SK-N-SH (cell line): ENCODE data around the gene MRTFB. TPM values are rescaled to one million over a fixed set of nuclear protein-coding genes. Genes with fewer than 3 reads are reported as not detected.

Experiments used
- CTCF ChIA-PET: fragments of 300-600, 350-600 bp; formaldehyde crosslinking; extraction: SDS; loops from one replicate; lab custom pipeline; 2021; lab: Yijun Ruan, JAX
- POLR2A ChIA-PET: fragments of 350-600 bp; sonication (Branson Sonifier 250); formaldehyde crosslinking; extraction: SDS; loops from one replicate; lab custom pipeline; 2020; ENCODE audit warnings: antibody characterized with exemption, inconsistent platforms; lab: Yijun Ruan, JAX
- DNase-seq: peaks from one replicate; pipeline ENCODE4 v3.0.0; 2012
- H2AFZ ChIP-seq: fragments of 200-600 bp; sonication (generic); 2 replicates; pipeline ENCODE4 v1.8.1; 2016; ENCODE audit warnings: antibody characterized with exemption, mild to moderate bottlenecking, low read depth
- H3F3A ChIP-seq: fragments of 200-600 bp; sonication (generic); replicated peaks from 2 replicates; pipeline ENCODE3; 2016; ENCODE audit warnings: antibody characterized with exemption, mild to moderate bottlenecking; ENCODE audit not compliant: insufficient read depth
- H3K27ac ChIP-seq, 2 experiments: fragments of 200-500 bp in 1 of 2; fragments of 200-600 bp in 1 of 2; sonication (Bioruptor generic) in 1 of 2; sonication (generic), shearing (Covaris generic) in 1 of 2; 2 replicates each; pipeline versions ENCODE4 v1.5.1 to v1.6.1; 2014 to 2016; ENCODE audit warnings: low read depth in 2 of 2, inconsistent platforms in 1 of 2, low read length in 1 of 2, mild to moderate bottlenecking in 1 of 2, mixed read lengths in 1 of 2
- H3K27me3 ChIP-seq: fragments of 200-600 bp; sonication (generic), shearing (Covaris generic); 2 replicates; pipeline ENCODE4 v1.6.1; 2016; ENCODE audit warnings: mixed run types; ENCODE audit not compliant: insufficient read depth
- H3K36me3 ChIP-seq, 2 experiments: fragments of 200-500 bp in 1 of 2; fragments of 200-600 bp in 1 of 2; sonication (Bioruptor generic) in 1 of 2; sonication (generic) in 1 of 2; replicated peaks in 1 of 2; 2 replicates each; pipeline versions ENCODE3 to v1.5.1; 2014 to 2016; ENCODE audit warnings: low read length in 1 of 2, mild to moderate bottlenecking in 1 of 2; ENCODE audit not compliant: insufficient read depth in 2 of 2, control insufficient read depth in 1 of 2
- H3K4me1 ChIP-seq, 2 experiments: fragments of 200-500 bp in 1 of 2; fragments of 200-600 bp in 1 of 2; sonication (Bioruptor generic) in 1 of 2; sonication (generic), shearing (Covaris generic) in 1 of 2; 2 replicates each; pipeline versions ENCODE4 v1.5.1 to v1.6.1; 2014 to 2016; ENCODE audit warnings: low read depth in 1 of 2, low read length in 1 of 2, mixed run types in 1 of 2; ENCODE audit not compliant: insufficient read depth in 2 of 2, control insufficient read depth in 1 of 2
- H3K4me2 ChIP-seq: fragments of 200-600 bp; sonication (generic), shearing (Covaris generic); 2 replicates; pipeline ENCODE4 v1.6.1; 2017; ENCODE audit warnings: mixed run types
- H3K4me3 ChIP-seq, 2 experiments: fragments of 200-500 bp in 1 of 2; fragments of 200-600 bp in 1 of 2; sonication (Bioruptor generic) in 1 of 2; sonication (generic), shearing (Covaris generic) in 1 of 2; 2 replicates each; pipeline versions ENCODE4 v1.5.1 to v1.8.1; 2014 to 2016; ENCODE audit warnings: low read depth in 2 of 2, inconsistent platforms in 1 of 2, low read length in 1 of 2, mild to moderate bottlenecking in 1 of 2, mixed read lengths in 1 of 2, moderate library complexity in 1 of 2
- H3K79me2 ChIP-seq: fragments of 200-600 bp; sonication (generic); 2 replicates; pipeline ENCODE4 v1.8.1; 2017; ENCODE audit warnings: mild to moderate bottlenecking; ENCODE audit not compliant: insufficient read depth
- H3K9ac ChIP-seq: fragments of 200-600 bp; sonication (generic); 2 replicates; pipeline ENCODE4 v1.6.1; 2017; ENCODE audit warnings: mixed run types
- H3K9me2 ChIP-seq: fragments of 200-600 bp; sonication (generic); 2 replicates; pipeline ENCODE4 v1.6.1; 2017; ENCODE audit warnings: mixed run types
- H3K9me3 ChIP-seq: fragments of 200-600 bp; sonication (generic); 2 replicates; pipeline ENCODE4 v1.6.1; 2017; ENCODE audit warnings: mixed run types, mild to moderate bottlenecking, moderate library complexity
- H4K20me1 ChIP-seq: fragments of 200-600 bp; sonication (generic); 2 replicates; pipeline ENCODE4 v1.6.1; 2017; ENCODE audit warnings: mild to moderate bottlenecking, mixed run types; ENCODE audit not compliant: insufficient read depth
- CHD2 ChIP-seq: fragments of 150-350 bp; IDR thresholded peaks from 2 replicates; pipeline ENCODE4 v1.6.1; 2018; ENCODE audit warnings: low read length; ENCODE audit not compliant: partially characterized antibody
- EP300 ChIP-seq, 2 experiments: IDR thresholded peaks; 2 replicates each; pipeline versions ENCODE4 v1.4.0 to v1.6.1; 2012; ENCODE audit warnings: borderline replicate concordance in 1 of 2, low read depth in 1 of 2, low read length in 1 of 2
- EZH2phosphoT487 ChIP-seq: fragments of 200-600 bp; sonication (generic); IDR thresholded peaks from 2 replicates; pipeline ENCODE4 v1.6.1; 2017; ENCODE audit warnings: low read depth, mixed run types, mild to moderate bottlenecking, antibody characterized with exemption, moderate library complexity, borderline replicate concordance
- FOXJ3 ChIP-seq: sonication (generic); formaldehyde crosslinking; IDR thresholded peaks from 2 replicates; pipeline ENCODE4 v1.5.1; 2020; ENCODE audit warnings: mild to moderate bottlenecking, missing genetic modification reagents
- FOXM1 ChIP-seq: IDR thresholded peaks from 2 replicates; pipeline ENCODE4 v1.4.0; 2012; ENCODE audit warnings: low read depth, mild to moderate bottlenecking
- GABPA ChIP-seq: IDR thresholded peaks from 2 replicates; pipeline ENCODE4 v1.4.0; 2012; ENCODE audit warnings: low read depth, mild to moderate bottlenecking
- GATA2 ChIP-seq: sonication (generic); formaldehyde crosslinking; IDR thresholded peaks from 2 replicates; pipeline ENCODE4 v1.5.0; 2020; ENCODE audit warnings: mild to moderate bottlenecking, missing genetic modification reagents
- JUND ChIP-seq: IDR thresholded peaks from 2 replicates; pipeline ENCODE4 v1.4.0; 2012
- NFIC ChIP-seq: IDR thresholded peaks from 2 replicates; pipeline ENCODE4 v1.4.0; 2012; ENCODE audit warnings: borderline replicate concordance
- PBX3 ChIP-seq: IDR thresholded peaks from 2 replicates; pipeline ENCODE4; 2012
- RAD21 ChIP-seq: IDR thresholded peaks from 2 replicates; pipeline ENCODE4 v1.6.1; 2012; ENCODE audit warnings: mild to moderate bottlenecking, low read length
- REST ChIP-seq: IDR thresholded peaks from 2 replicates; pipeline ENCODE4 v1.6.1; 2012; ENCODE audit warnings: mild to moderate bottlenecking, low read depth, low read length, moderate library complexity
- RFX5 ChIP-seq: IDR thresholded peaks from 2 replicates; pipeline ENCODE4 v1.6.1; 2012; ENCODE audit warnings: mild to moderate bottlenecking, improper control_type of control experiment, low read length
- RXRA ChIP-seq: IDR thresholded peaks from 2 replicates; pipeline ENCODE4 v1.4.0; 2012; ENCODE audit warnings: low read depth, mild to moderate bottlenecking, borderline replicate concordance
- SIN3A ChIP-seq: IDR thresholded peaks from 2 replicates; pipeline ENCODE4 v1.6.1; 2012; ENCODE audit warnings: low read depth, mild to moderate bottlenecking, low read length, moderate library complexity, borderline replicate concordance
- SMC3 ChIP-seq: IDR thresholded peaks from 2 replicates; pipeline ENCODE4 v1.6.1; 2012; ENCODE audit warnings: low read depth, low read length, improper control_type of control experiment
- TAF1 ChIP-seq: IDR thresholded peaks from 2 replicates; pipeline ENCODE4 v1.6.1; 2012; ENCODE audit warnings: low read depth, mild to moderate bottlenecking, low read length, moderate library complexity, borderline replicate concordance
- USF2 ChIP-seq: fragments of 150-350 bp; IDR thresholded peaks from 2 replicates; pipeline ENCODE4 v1.6.1; 2017; ENCODE audit warnings: antibody characterized with exemption, low read length, low read depth, borderline replicate concordance
- WGBS: methylation state at CpG from one replicate; pipeline ENCODE4 v1.1.6; 2017; ENCODE audit warnings: low lambda C conversion rate; 5-methylcytosine and 5-hydroxymethylcytosine counted together
- polyA plus RNA-seq, 3 experiments: library from polyadenylated mRNA; depleted of rRNA; stranded (reverse); fragments of >200 nt; gene quantifications; 2 replicates each; pipeline ENCODE4 v1.2.3, GENCODE V29; 2012

Gene MRTFB
- polyA plus RNA-seq, 1 of the 3 experiments (the other 2 are of a cell fraction) = 3.3 TPM

- H3K4me1 ChIP-seq = peaks cover 0 to 13% of the 10 kb centered on the region in 2 experiments; a peak in 1 of 4 replicates
- H3K27ac ChIP-seq = no peak overlapping the region
- H3K9ac ChIP-seq = no peak overlapping the region
- H3K79me2 ChIP-seq = no peaks in the 10 kb centered on the region; the same call in none of the 2 replicates
- no peaks in the 10 kb centered on the region; the same call in 1 of the 2 replicates for H4K20me1 ChIP-seq
- POLR2A ChIA-PET = no interaction called here
- H3K36me3 ChIP-seq = no peaks in the 10 kb centered on the region
- no peak overlapping the region for H3K4me3 ChIP-seq
- no peak overlapping the region for H3K4me2 ChIP-seq
- H3K9me2 ChIP-seq = no peaks in the 10 kb centered on the region
- DNase-seq = no peak
- TF ChIP-seq PBX3 (no peak), TAF1 (no peak), GABPA (no peak), EP300 (IDR thresholded peaks at IDR 0.05; ENCODE audit: borderline replicate concordance in 1 of 2, low read depth in 1 of 2, low read length in 1 of 2) (no peak), RFX5 (no peak), SIN3A (no peak), FOXJ3 (CRISPR knock-in tag) (no peak), RAD21 (no peak), RXRA (no peak), FOXM1 (no peak), JUND (no peak), NFIC (no peak), EZH2phosphoT487 (no peak), USF2 (no peak), CHD2 (no peak), SMC3 (no peak), REST (no peak), GATA2 (CRISPR knock-in tag) (no peak)
- H3K9me3 ChIP-seq = no peaks in the 10 kb centered on the region
- 95% methylated on average over 7 of the region's 7 CpGs for WGBS
- H3F3A ChIP-seq = no peaks in the 10 kb centered on the region
- H3K27me3 ChIP-seq = no peaks in the 10 kb centered on the region
- no peak overlapping the region for H2AFZ ChIP-seq
- CTCF ChIA-PET = interaction anchor here (0.7 to 1.0 kb wide), 4 partner anchors 11 to 76 kb away, joined by 3 to 4 read pairs (median 4); no protein-coding TSS in a partner anchor
Measured at GRCh38 chr16:14109077-14109775, 38.1 kb downstream of the MRTFB start.
